ENCODE results near the gene BTBD1. TPM values are rescaled to one million over a fixed set of nuclear protein-coding genes. Genes with fewer than 3 reads are reported as not detected.

BTBD1 gene
- total RNA-seq (10 to 100 TPM; 37.6 to 45.3 TPM), total RNA-seq (55.0 to 97.2 reads per million in 2 donors)

GRCh38 chr15:83066734-83067637 is at the start of gene BTBD1:
BTBD1 (minus strand) TSS chr15:83067252; CDS start chr15:83067151, 101 bp downstream.
- Mint-ChIP-seq H3K27ac (peak within 1 kb of the TSS; percentile 29), H3K27me3 (no peaks in the 10 kb centered on the region), H3K36me3 (ENCODE audit: low read depth) (no peaks in the 10 kb centered on the region), H3K4me3 (no peak within 1 kb of the TSS), H3K4me1 (peaks cover 20% of the 10 kb centered on the region)
- ATAC-seq: peak; percentile 79
- peak; percentile 59 to 71 (median 70) for DNase-seq
- no peaks in the 10 kb centered on the region for H3K9me3 ChIP-seq (ENCODE audit: control insufficient read depth, low read length, poor library complexity, severe bottlenecking)

- ATAC-seq (no peak), DNase-seq (no peak)
- Mint-ChIP-seq H3K27ac (no peak overlapping the region), H3K4me1 (peaks cover 3% of the 10 kb centered on the region), H3K27me3 (no peaks in the 10 kb centered on the region), H3K4me3 (no peak overlapping the region), H3K36me3 (ENCODE audit: low read depth) (peaks cover 3% of the 10 kb centered on the region)
- H3K9me3 ChIP-seq (ENCODE audit: control insufficient read depth, low read length, poor library complexity, severe bottlenecking): no peaks in the 10 kb centered on the region
Measured at GRCh38 chr15:83115831-83116565, 48.9 kb upstream of the BTBD1 start.

DNA sequence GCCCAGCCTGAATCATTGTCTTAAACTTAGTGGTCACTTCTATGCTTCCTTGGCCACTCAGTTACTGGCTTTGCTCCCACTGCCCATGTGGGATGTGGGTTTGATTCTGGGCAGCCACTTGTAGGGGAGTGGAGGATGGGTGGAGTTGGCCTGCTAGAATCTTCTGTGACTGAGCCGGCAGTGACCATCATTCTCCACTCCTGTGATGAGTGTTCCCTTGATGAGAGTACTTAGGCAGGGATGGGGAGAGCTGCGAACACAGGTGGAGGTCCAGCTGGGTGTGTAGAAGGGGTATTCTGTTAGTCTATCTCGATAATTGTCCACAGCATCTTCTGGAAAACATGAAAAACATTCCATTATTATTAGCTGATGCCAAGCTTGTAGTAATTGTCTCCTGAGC is 48.4 kb upstream of the BTBD1 start:
- no peaks in the 10 kb centered on the region for H3K9me3 ChIP-seq (ENCODE audit: control insufficient read depth, low read length, poor library complexity, severe bottlenecking)
- Mint-ChIP-seq H3K27ac (no peak overlapping the region), H3K27me3 (peaks cover 2% of the 10 kb centered on the region), H3K36me3 (ENCODE audit: low read depth) (peaks cover 3% of the 10 kb centered on the region), H3K4me3 (no peak overlapping the region), H3K4me1 (peaks cover 3% of the 10 kb centered on the region)
- no peak for DNase-seq
- ATAC-seq: no peak

DNA sequence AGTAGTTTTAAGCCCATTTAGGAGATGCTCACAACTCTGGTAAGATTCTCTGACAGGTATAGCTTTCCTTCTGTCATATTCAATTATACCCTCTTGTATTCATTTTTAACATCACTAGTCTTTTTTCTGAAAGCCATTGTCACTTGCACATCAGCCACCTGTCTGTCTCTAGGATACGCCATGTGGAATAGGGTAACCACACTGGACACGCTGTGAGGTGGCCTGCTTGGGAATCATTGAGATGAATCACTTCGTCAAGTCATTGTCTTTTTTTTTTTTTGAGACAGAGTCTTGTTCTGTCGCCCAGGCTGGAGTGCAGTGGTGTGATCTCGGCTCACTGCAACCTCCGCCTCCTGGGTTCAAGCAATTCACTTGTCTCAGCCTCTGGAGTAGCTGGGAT is 47.8 kb upstream of the BTBD1 start:
- H3K9me3 ChIP-seq (ENCODE audit: control insufficient read depth, low read length, poor library complexity, severe bottlenecking): no peaks in the 10 kb centered on the region
- no peak for DNase-seq
- Mint-ChIP-seq H3K4me3 (no peak overlapping the region), H3K36me3 (ENCODE audit: low read depth) (peaks cover 3% of the 10 kb centered on the region), H3K27ac (no peak overlapping the region), H3K4me1 (peaks cover 3% of the 10 kb centered on the region), H3K27me3 (peaks cover 7% of the 10 kb centered on the region)
- no peak for ATAC-seq

- Mint-ChIP-seq H3K27me3 (peaks cover 15% of the 10 kb centered on the region), H3K4me3 (no peak overlapping the region), H3K4me1 (peaks cover 1% of the 10 kb centered on the region), H3K36me3 (ENCODE audit: low read depth) (peaks cover 5% of the 10 kb centered on the region), H3K27ac (no peak overlapping the region)
- no peaks in the 10 kb centered on the region for H3K9me3 ChIP-seq (ENCODE audit: control insufficient read depth, low read length, poor library complexity, severe bottlenecking)
- DNase-seq (no peak), ATAC-seq (no peak)
Measured at GRCh38 chr15:83113881-83114674, 47.0 kb upstream of the BTBD1 start.

DNA sequence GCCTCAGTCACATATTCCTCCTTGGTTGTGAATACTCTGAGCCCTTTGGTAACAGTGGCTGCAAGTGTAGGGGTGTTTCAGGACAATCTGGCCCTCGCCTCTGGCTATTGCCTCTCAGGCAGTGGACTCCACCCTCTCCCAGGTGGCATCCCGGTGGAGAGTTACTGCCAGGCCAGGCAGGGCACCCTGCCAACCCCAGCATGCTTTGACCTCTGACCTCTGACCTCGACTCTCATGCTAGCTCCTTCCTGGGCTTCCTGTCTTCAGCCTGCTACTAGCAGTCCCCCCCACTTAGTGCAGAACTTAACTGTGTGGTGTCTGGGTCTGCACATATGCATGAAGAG is 45.9 kb upstream of the BTBD1 start:
- Mint-ChIP-seq H3K27ac (no peak overlapping the region), H3K4me1 (peaks cover 12% of the 10 kb centered on the region), H3K4me3 (no peak overlapping the region), H3K36me3 (ENCODE audit: low read depth) (peaks cover 6% of the 10 kb centered on the region), H3K27me3 (peaks cover 27% of the 10 kb centered on the region)
- no peak for ATAC-seq
- DNase-seq: no peak
- H3K9me3 ChIP-seq (ENCODE audit: control insufficient read depth, low read length, poor library complexity, severe bottlenecking): no peaks in the 10 kb centered on the region

GRCh38 chr15:83112233-83112955 is 45.3 kb upstream of the BTBD1 start:
- no peak overlapping the region for H3K4me3 Mint-ChIP-seq
- peaks cover 12% of the 10 kb centered on the region for H3K4me1 Mint-ChIP-seq
- peaks cover 27% of the 10 kb centered on the region for H3K27me3 Mint-ChIP-seq
- no peak for DNase-seq
- ATAC-seq: no peak
- peaks cover 6% of the 10 kb centered on the region for H3K36me3 Mint-ChIP-seq (ENCODE audit: low read depth)
- no peaks in the 10 kb centered on the region for H3K9me3 ChIP-seq (ENCODE audit: control insufficient read depth, low read length, poor library complexity, severe bottlenecking)
- no peak overlapping the region for H3K27ac Mint-ChIP-seq

DNA sequence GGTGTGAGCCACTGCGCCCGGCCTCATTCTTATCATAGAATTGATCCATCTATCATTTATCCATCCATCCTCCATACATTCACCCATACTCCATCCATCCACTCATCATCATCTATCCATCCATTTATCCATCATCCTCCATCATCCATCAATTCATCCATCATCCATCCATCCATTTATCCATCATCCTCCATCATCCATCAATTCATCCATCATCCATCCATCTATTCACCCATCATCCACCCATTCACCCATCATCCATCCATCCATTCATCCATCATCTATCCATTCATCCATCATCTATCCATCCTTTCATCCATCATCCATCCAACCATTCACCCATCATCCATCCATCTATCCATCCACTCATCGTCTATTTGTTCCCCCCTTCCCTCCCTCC is 44.1 kb upstream of the BTBD1 start:
- Mint-ChIP-seq H3K4me3 (no peak overlapping the region), H3K27me3 (peaks cover 32% of the 10 kb centered on the region), H3K4me1 (peaks cover 17% of the 10 kb centered on the region), H3K36me3 (ENCODE audit: low read depth) (peaks cover 10% of the 10 kb centered on the region), H3K27ac (no peak overlapping the region)
- H3K9me3 ChIP-seq (ENCODE audit: control insufficient read depth, low read length, poor library complexity, severe bottlenecking): no peaks in the 10 kb centered on the region
- ATAC-seq (no peak), DNase-seq (no peak)

DNA sequence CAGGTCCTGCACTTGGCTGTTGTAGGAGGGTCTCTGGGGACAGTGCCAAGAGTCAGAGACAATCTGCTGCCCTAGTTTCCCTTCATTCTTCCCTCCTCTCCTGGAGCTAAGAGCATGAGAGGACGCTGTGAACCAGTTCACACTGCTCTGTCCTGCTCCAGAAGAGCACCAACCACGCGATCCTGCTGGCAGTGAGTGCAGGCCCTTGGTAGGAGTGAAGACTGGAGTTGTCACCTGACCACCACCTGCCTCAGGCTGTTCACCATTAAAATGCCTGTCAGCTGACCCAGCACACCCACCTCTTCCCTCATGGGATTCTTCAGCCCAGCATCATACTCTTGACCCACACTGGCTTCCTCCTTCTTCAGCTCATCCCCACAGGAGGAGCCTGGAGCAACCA is 43.3 kb upstream of the BTBD1 start:
- DNase-seq (no peak), ATAC-seq (no peak)
- Mint-ChIP-seq H3K4me1 (peaks cover 17% of the 10 kb centered on the region), H3K36me3 (ENCODE audit: low read depth) (peaks cover 12% of the 10 kb centered on the region), H3K27ac (no peak overlapping the region), H3K27me3 (peaks cover 38% of the 10 kb centered on the region), H3K4me3 (peak overlapping the region; percentile 31)
- H3K9me3 ChIP-seq (ENCODE audit: control insufficient read depth, low read length, poor library complexity, severe bottlenecking): no peaks in the 10 kb centered on the region

- H3K9me3 ChIP-seq (ENCODE audit: control insufficient read depth, low read length, poor library complexity, severe bottlenecking): no peaks in the 10 kb centered on the region
- peaks cover 17% of the 10 kb centered on the region for H3K4me1 Mint-ChIP-seq
- peaks cover 13% of the 10 kb centered on the region for H3K36me3 Mint-ChIP-seq (ENCODE audit: low read depth)
- H3K27me3 Mint-ChIP-seq: peaks cover 44% of the 10 kb centered on the region
- H3K27ac Mint-ChIP-seq: no peak overlapping the region
- DNase-seq (no peak), ATAC-seq (no peak)
- no peak overlapping the region for H3K4me3 Mint-ChIP-seq
Measured at GRCh38 chr15:83109532-83109931, 42.5 kb upstream of the BTBD1 start.

DNA sequence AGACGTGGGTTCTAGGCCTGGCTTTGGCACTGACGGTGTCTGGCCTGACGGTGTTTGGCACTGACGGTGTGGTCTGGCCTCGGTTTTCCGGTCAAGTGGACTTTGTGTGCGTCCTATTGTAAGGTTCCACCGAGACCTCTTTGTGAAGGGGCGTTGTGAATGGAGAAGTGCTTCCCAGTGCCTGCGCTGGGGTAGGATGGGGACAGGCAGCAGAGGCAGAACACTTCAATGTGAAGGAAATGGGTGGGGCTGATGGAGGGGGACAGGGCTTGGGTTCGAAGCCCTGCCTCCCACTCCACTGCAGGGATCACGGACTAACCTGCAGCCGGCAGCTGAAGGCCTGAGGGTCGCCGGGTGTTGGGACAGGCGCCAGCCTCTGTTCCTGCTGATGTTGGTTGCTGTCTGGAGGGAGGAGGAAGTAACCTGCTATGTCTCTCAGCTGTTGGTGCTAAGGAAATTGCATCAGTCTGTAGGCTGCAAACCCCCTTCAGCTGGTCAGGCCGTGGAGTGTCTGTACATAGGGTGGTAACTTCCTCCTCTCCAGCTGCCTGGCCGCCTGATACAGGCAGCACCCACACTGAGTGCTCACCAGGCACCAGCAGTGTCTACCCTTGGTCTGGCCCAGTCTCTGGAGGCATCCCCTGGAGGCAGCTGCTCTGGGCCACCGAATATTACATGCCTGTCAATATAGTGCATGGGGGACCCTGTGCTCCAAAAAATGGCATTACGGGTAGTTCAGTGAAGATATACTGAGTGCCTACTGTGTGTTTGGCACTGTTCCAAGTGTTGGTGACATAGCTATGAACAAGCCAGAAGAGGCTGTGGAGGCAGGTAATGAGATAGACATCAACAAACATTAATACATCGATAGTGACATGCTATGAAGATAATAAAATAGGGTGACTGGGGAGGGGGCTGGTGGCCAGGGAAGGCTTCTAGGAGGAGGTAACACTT is 41.5 kb upstream of the BTBD1 start:
- Mint-ChIP-seq H3K4me3 (peak overlapping the region; percentile 72), H3K36me3 (ENCODE audit: low read depth) (peaks cover 13% of the 10 kb centered on the region), H3K27ac (peak overlapping the region; percentile 37), H3K27me3 (peaks cover 54% of the 10 kb centered on the region), H3K4me1 (peaks cover 17% of the 10 kb centered on the region)
- no peak for DNase-seq
- ATAC-seq: peak; percentile 67
- no peaks in the 10 kb centered on the region for H3K9me3 ChIP-seq (ENCODE audit: control insufficient read depth, low read length, poor library complexity, severe bottlenecking)

DNA sequence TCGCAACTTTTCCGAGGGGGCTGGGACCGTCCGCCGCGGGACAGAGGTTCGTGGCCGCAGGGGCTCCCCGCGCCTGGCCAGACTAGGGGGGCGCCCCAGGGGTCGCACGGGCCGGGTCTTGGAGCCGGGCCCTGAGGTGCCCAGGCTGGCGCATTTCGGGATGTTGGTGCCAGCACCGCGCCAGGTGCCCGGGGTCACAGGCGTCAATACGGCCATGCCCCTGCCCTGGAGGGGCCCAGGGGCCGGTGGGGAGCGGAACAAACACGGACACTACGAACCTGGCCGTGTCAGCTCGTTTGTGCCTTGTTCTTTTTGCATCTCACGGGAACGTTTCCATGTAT is 40.8 kb upstream of the BTBD1 start:
- no peaks in the 10 kb centered on the region for H3K9me3 ChIP-seq (ENCODE audit: control insufficient read depth, low read length, poor library complexity, severe bottlenecking)
- peak overlapping the region; percentile 37 for H3K27ac Mint-ChIP-seq
- H3K4me1 Mint-ChIP-seq: peaks cover 17% of the 10 kb centered on the region
- peaks cover 13% of the 10 kb centered on the region for H3K36me3 Mint-ChIP-seq (ENCODE audit: low read depth)
- no peak for ATAC-seq
- peaks cover 54% of the 10 kb centered on the region for H3K27me3 Mint-ChIP-seq
- DNase-seq: no peak
- peak overlapping the region; percentile 72 for H3K4me3 Mint-ChIP-seq

Data from T-helper 17 cell (primary cell).